GM19463 (cell line): ENCODE data around the gene PEDS1.
"Not testable (repeated sequence)": the region's sequence is repeated elsewhere in the genome, so short reads cannot be mapped to it uniquely, and the experiment has no call there.

ENCODE experiments used
- ATAC-seq: cut with Tn5 transposase; IDR thresholded peaks from one replicate; pipeline ENCODE4 v1.9.1; 2021; ENCODE audit warnings: mild to moderate bottlenecking, moderate library complexity; ENCODE audit not compliant: unreplicated experiment

The PEDS1 gene

DNA sequence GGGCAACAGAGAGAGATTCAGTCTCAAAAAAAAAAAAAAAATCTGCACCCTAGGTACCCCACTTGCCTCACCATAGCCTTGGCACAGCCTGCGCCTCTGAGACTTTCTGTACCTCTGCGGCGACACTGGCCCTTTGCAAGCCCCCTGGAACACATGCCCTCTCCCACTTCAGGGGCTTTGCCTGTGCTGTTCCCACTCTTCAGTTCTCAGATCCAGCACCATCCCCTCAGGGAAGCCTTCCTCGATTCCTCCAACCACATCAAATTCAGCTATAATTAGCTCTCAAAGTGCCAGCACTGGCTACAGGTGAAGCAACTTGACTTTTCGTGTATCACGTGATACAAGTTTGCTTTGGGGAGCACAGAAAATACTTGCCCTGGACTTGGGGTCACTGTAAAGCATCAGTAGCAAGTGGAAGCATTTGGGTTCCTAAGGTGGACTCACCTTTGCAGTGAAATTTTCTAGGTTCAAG, 38.4 kb downstream of the PEDS1 start:
- ATAC-seq = no peak

DNA sequence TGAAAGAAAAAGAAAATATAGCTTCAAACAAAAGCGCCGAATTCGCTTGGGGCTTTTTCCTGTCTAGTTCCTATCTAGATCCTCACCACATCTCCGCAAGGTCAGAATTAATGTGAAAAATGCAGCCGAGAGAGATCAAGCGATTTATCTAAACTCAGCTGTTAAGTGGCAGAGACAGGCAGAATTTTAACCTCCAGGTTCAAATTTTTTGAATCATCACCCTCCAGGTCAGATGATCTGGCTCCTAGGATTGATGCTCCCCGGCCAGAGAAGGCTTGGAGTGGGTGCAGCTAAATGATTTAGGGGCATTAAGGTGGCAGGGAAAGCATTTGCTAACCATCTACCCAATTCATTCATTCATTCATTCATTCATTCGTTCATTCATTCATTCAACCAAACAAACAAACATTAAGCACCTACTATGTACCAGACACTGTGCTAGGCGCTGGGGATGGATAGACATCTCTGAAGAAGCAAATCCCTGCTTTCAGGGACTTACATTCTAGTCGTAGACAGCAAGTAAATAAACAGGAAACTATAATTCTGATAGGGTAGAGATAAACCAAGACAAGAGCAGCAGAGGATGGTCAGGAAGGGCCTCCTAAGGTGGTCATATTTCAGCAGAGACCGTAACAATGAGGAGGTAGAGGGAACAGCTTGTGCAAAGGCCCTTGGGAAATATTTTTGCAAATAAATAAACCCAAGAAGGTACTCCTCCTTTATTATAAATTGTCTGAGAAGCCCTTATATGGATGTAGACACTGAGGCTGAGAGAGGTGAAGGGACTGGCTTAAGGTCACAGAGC, 39.9 kb downstream of the PEDS1 start:
- no peak for ATAC-seq

- ATAC-seq = peak; percentile 51
Measured at GRCh38 chr20:50112512-50113419, 40.8 kb downstream of the PEDS1 start, which contains the start of gene UBE2V1. TSS of gene UBE2V1 (minus strand) at chr20:50113150. CDS start at chr20:50113128, 22 bp downstream.

DNA sequence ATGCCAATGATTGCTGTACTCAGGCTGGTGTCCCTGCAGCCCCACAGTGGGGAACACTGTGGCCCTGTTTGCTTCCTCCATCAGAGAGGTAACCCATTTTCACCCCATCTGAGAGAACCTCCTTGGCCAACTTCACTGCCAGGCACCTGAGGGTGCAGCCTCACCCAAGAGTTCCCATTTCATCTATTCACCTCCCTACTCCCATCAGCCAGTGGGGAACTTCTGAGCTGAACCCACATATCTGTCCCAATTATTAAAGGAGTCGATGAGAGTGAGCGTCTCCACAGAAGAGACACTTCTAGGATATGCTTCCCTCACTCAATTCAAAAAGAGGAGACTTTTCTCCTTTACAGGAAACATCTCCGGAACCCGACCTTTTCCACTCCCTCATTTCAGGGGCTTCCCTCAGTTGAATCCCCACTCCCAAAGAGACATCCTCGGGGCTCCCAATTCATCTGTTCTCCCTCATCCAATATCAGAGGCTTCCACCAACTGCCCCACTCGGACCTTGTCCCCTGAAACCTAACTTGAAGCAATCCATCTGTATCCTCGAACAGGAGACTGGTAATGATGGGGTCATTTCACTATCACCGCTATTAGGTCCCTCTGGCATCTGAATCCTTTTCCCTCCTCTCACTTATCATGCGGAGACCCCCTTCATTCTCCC, 41.6 kb downstream of the PEDS1 start:
- no peak for ATAC-seq

DNA sequence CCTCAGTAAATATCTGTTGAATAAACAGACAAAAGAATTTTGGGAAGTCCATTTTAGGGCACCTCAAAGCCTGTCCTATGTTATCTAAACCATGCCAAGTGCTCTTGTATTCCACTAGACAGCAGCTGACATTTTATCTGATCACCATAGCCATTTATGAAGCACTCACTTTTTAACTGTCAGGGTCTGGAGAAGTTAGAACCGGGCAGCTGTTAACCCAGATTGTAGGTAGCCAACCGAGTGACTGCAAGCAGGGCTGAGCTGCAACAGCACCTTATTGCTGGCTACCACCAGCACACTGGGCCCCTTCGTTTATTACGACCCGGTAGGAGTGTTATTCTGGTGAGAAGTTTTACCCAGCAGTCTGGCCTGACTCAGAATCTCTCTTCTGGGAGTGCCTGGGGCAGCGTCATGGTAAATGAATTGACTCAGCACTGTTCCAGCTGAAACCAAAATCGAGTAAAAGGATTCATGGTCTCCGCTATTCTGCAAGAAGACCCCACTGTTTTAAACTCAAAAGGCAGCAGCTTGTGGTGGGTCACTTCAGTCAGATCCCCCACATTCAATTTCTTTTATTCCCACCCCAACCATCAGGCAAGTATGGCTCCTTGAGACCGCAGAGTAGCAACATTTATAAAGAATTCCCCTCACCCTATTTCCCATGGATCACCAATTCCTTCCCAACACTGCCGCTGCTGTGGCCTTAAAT, 42.2 kb downstream of the PEDS1 start:
- no peak for ATAC-seq

DNA sequence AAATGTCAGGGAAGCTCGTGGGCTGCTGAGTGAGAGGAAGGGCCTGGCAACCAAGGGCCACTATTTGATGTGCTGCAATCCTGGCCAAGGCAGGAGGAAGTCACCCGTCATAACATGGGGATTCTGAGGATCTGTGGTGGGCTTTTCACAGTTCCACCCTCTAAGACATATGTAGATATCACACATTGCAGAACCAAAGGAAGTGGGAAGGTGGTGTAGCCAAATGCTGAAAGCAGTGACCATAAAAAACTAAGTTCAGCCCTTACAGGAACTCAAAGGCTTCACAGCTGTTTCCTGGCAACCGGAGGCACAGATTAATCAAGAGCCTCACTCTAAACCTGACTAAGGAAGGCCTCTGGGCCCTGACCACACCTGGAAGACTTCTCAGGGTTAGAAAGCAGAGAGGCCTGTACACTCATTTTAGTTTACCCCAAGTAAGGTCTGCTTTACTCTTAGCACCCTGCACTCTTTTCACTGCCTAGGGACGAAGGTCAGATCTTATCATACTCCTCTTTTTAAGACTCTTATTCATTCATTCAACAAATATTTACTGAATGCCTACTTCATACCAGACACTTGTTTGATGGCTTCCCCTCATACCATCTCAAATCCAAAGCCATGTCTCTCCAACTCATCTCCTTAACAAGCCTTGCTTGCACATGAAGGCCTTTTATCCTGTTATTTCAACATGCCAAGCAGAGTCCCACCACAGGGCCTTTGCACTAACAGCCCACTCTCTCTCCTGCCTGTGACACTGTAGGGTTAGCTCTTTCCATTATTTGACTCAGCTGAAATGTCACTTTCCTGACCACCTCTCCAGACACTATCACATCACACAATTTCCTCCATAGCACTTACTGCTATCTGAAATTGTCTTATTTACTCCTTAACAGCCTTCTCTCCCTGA, 43.1 kb downstream of the PEDS1 start:
- ATAC-seq = no peak

- ATAC-seq = no peak
Measured at GRCh38 chr20:50108556-50109235, 44.8 kb downstream of the PEDS1 start.

DNA sequence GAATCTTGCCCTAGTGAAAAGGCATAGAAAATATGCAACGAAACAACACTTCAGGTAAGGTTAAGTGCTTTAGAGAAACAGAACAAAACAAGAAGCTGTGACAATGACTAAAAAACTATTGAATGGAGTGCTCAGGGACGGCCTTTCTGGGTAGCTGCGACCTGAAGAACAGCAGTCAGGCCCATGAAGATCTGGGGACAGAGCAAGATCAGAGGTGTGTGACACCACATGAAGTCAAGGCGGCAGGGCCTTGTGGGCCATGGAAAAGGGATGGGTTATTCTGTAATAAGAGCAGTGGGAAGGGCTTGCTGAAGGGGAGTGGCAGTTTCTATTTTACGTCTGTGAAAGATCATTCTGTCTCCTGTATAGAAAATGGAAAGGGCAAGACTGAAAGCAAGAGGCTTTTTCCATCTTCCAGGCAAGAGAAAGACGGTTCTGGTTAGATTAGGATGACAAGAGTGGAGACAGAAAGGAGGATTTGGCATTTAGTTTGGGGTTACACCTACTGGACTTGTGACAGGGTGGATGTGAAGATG, 45.7 kb downstream of the PEDS1 start:
- ATAC-seq = no peak

GRCh38 chr20:50107086-50107660, 46.4 kb downstream of the PEDS1 start:
- ATAC-seq = no peak

DNA sequence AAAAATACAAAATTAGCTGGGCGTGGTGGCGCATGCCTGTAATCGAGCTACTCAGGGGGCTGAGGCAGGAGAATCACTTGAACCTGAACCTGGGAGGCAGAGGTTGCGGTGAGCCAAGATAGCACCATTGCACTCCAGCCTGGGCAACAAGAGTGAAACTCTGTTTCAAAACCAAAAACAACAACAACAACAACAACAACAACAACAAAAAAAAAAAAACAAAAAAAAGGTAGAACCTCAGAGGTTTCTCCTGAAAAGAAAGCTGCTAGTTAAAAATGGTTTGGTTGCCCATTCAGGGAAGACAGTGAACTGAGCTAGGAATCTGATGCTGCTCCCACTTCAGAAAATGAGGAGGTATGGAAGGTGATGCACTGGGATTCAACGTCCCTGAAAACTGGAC, 46.9 kb downstream of the PEDS1 start:
- ATAC-seq = not testable (repeated sequence)
